H9 (cell line): ENCODE data around the gene FAM83C. TPM values are rescaled to one million over a fixed set of nuclear protein-coding genes. Genes with fewer than 3 reads are reported as not detected.

ENCODE experiments used
- DNase-seq: peaks from one replicate; pipeline ENCODE4 v3.0.0-alpha.2; 2017
- H2AFZ ChIP-seq: one replicate; pipeline ENCODE4 v1.6.1; 2013; ENCODE audit warnings: mild to moderate bottlenecking, low read length, control low read depth, moderate library complexity
- H2AK5ac ChIP-seq: 2 replicates; pipeline ENCODE4 v1.6.1; 2013; ENCODE audit warnings: low read length, control low read depth, mixed read lengths; ENCODE audit not compliant: insufficient read length
- H2BK120ac ChIP-seq: one replicate; pipeline ENCODE4 v1.6.1; 2013; ENCODE audit warnings: low read depth, mild to moderate bottlenecking, low read length, control low read depth, inconsistent platforms; ENCODE audit not compliant: poor library complexity, severe bottlenecking
- H2BK12ac ChIP-seq: 2 replicates; pipeline ENCODE4 v1.6.1; 2013; ENCODE audit warnings: low read length, control low read depth, mixed read lengths, low read depth; ENCODE audit not compliant: insufficient read length
- H2BK15ac ChIP-seq: 2 replicates; pipeline ENCODE4 v1.6.1; 2013; ENCODE audit warnings: low read depth, low read length, control low read depth
- H2BK20ac ChIP-seq: one replicate; pipeline ENCODE4 v1.6.1; 2013; ENCODE audit warnings: low read depth, mild to moderate bottlenecking, low read length, control low read depth, inconsistent platforms; ENCODE audit not compliant: poor library complexity, severe bottlenecking
- H2BK5ac ChIP-seq: 2 replicates; pipeline ENCODE4 v1.6.1; 2013; ENCODE audit warnings: low read length, control low read depth, mixed read lengths; ENCODE audit not compliant: insufficient read length
- H3K14ac ChIP-seq: 2 replicates; pipeline ENCODE4 v1.6.1; 2013; ENCODE audit warnings: low read length, control low read depth; ENCODE audit not compliant: insufficient read depth
- H3K18ac ChIP-seq: 2 replicates; pipeline ENCODE4 v1.6.1; 2013; ENCODE audit warnings: low read depth, mild to moderate bottlenecking, mixed read lengths, low read length, control low read depth; ENCODE audit not compliant: insufficient read length
- H3K23ac ChIP-seq: 2 replicates; pipeline ENCODE4 v1.6.1; 2013; ENCODE audit warnings: low read length, control low read depth, mixed read lengths, low read depth; ENCODE audit not compliant: insufficient read length
- H3K23me2 ChIP-seq: 2 replicates; pipeline ENCODE4 v1.6.1; 2013; ENCODE audit warnings: low read depth, mild to moderate bottlenecking, mixed read lengths, low read length, control low read depth; ENCODE audit not compliant: insufficient read length, poor library complexity, severe bottlenecking
- H3K27ac ChIP-seq: 2 replicates; pipeline ENCODE4 v1.5.1; 2013; ENCODE audit warnings: low read length, control low read depth, mixed read lengths, low read depth; ENCODE audit not compliant: insufficient read length
- H3K27me3 ChIP-seq: 2 replicates; pipeline ENCODE4 v1.6.1; 2013; ENCODE audit warnings: low read length, control low read depth, inconsistent platforms; ENCODE audit not compliant: insufficient read depth
- H3K4ac ChIP-seq: 2 replicates; pipeline ENCODE4 v1.6.1; 2013; ENCODE audit warnings: low read depth, mild to moderate bottlenecking, control low read depth, inconsistent platforms, low read length, moderate library complexity
- H3K4me1 ChIP-seq: 2 replicates; pipeline ENCODE4 v1.6.1; 2013; ENCODE audit warnings: low read length, control low read depth, inconsistent platforms; ENCODE audit not compliant: insufficient read depth
- H3K4me2 ChIP-seq: 2 replicates; pipeline ENCODE4 v1.6.1; 2013; ENCODE audit warnings: low read length, control low read depth, mixed read lengths; ENCODE audit not compliant: insufficient read length, insufficient read depth
- H3K56ac ChIP-seq: 2 replicates; pipeline ENCODE4 v1.6.1; 2013; ENCODE audit warnings: low read depth, mild to moderate bottlenecking, mixed read lengths, low read length, control low read depth; ENCODE audit not compliant: insufficient read length
- H3K79me1 ChIP-seq: 2 replicates; pipeline ENCODE4 v1.6.1; 2013; ENCODE audit warnings: low read depth, mild to moderate bottlenecking, moderate library complexity, low read length, control low read depth, inconsistent platforms; ENCODE audit not compliant: insufficient read depth, poor library complexity, severe bottlenecking
- H3K79me2 ChIP-seq: 2 replicates; pipeline ENCODE4 v1.6.1; 2013; ENCODE audit warnings: low read length, control low read depth, inconsistent platforms; ENCODE audit not compliant: insufficient read depth
- H3K9ac ChIP-seq: 2 replicates; pipeline ENCODE4 v1.6.1; 2013; ENCODE audit warnings: low read length, control low read depth, mixed read lengths; ENCODE audit not compliant: insufficient read length; ENCODE audit errors: extremely low read depth
- H3K9me3 ChIP-seq: one replicate; pipeline ENCODE4 v1.6.1; 2013; ENCODE audit warnings: low read depth, low read length, inconsistent platforms; ENCODE audit not compliant: control insufficient read depth
- H3T11ph ChIP-seq: one replicate; pipeline ENCODE4 v1.6.1; 2013; ENCODE audit warnings: mild to moderate bottlenecking, low read length, control low read depth, inconsistent platforms
- H4K20me1 ChIP-seq: one replicate; pipeline ENCODE4 v1.6.1; 2013; ENCODE audit not compliant: control insufficient read depth, insufficient read length, insufficient read depth
- H4K5ac ChIP-seq: 2 replicates; pipeline ENCODE4 v1.6.1; 2013; ENCODE audit warnings: low read depth, mild to moderate bottlenecking, mixed read lengths, low read length, control low read depth; ENCODE audit not compliant: insufficient read length
- H4K8ac ChIP-seq: replicated peaks from 2 replicates; pipeline ENCODE4 v1.6.1; 2013; ENCODE audit warnings: low read length, control low read depth, mixed read lengths, low read depth; ENCODE audit not compliant: insufficient read length
- H4K91ac ChIP-seq: 2 replicates; pipeline ENCODE4 v1.6.1; 2013; ENCODE audit warnings: low read depth, mild to moderate bottlenecking, moderate library complexity, mixed read lengths, low read length, control low read depth; ENCODE audit not compliant: insufficient read length
- H3K27ac Mint-ChIP-seq, 3 experiments: 2 replicates in 2 of 3; 3 replicates in 1 of 3; pipeline ENCODE4 v1.8.0; 2020 to 2021; ENCODE audit warnings: mixed read lengths in 3 of 3, mild to moderate bottlenecking in 1 of 3, moderate library complexity in 1 of 3
- H3K27me3 Mint-ChIP-seq: 2 replicates; pipeline ENCODE4 v1.8.0; 2021; ENCODE audit warnings: low read depth, mild to moderate bottlenecking, moderate library complexity, mixed read lengths
- H3K36me3 Mint-ChIP-seq, 3 experiments: 2 replicates in 2 of 3; 3 replicates in 1 of 3; pipeline ENCODE4 v1.8.0; 2020 to 2021; ENCODE audit warnings: low read depth in 3 of 3, mixed read lengths in 3 of 3; ENCODE audit not compliant: insufficient read depth in 1 of 3
- H3K4me1 Mint-ChIP-seq, 2 experiments: 2 replicates each; pipeline ENCODE4 v1.8.0; 2020; ENCODE audit warnings: mixed read lengths in 2 of 2
- H3K4me3 Mint-ChIP-seq, 2 experiments: 2 replicates in 1 of 2; 3 replicates in 1 of 2; pipeline ENCODE4 v1.8.0; 2020 to 2021; ENCODE audit warnings: mild to moderate bottlenecking in 2 of 2, mixed read lengths in 2 of 2, moderate library complexity in 1 of 2
- H3K9me3 Mint-ChIP-seq, 2 experiments: 2 replicates in 1 of 2; 3 replicates in 1 of 2; pipeline ENCODE4 v1.8.0; 2020; ENCODE audit warnings: mild to moderate bottlenecking in 2 of 2, mixed read lengths in 2 of 2, moderate library complexity in 1 of 2
- CTCF ChIP-seq: fragments of 200-600 bp; sonication (generic); conservative IDR thresholded peaks from 3 replicates; pipeline ENCODE4 v1.8.0; 2021; ENCODE audit warnings: antibody characterized with exemption, mild to moderate bottlenecking
- WGBS: extraction: QIAGEN DNeasy Blood & Tissue Kit; methylation state at CpG from one replicate; pipeline ENCODE4 v1.1.7; 2013; ENCODE audit warnings: missing lambda C conversion rate, low lambda C conversion rate, mixed read lengths; ENCODE audit not compliant: insufficient read length; ENCODE audit errors: extremely low coverage; 5-methylcytosine and 5-hydroxymethylcytosine counted together
- total RNA-seq: library from RNA; stranded (reverse); gene quantifications from 2 replicates; pipeline ENCODE4 v1.2.1, GENCODE V29; 2021

The FAM83C gene
- total RNA-seq, 1 experiment from 2014 or later = not detected

- Histone ChIP-seq H3K4ac (no peak overlapping the region), H3K14ac (no peak overlapping the region), H3K4me1 (peaks cover 7% of the 10 kb centered on the region), H3K79me2 (peaks cover 11% of the 10 kb centered on the region), H2AFZ (no peak overlapping the region), H4K8ac (no peak overlapping the region), H2BK12ac (no peak overlapping the region), H3K9ac (no peak overlapping the region), H3K4me2 (no peak overlapping the region), H4K91ac (no peak overlapping the region), H3T11ph (no peak overlapping the region), H2BK120ac (no peak overlapping the region), H2BK15ac (no peak overlapping the region), H3K27me3 (no peaks in the 10 kb centered on the region), H3K27ac (no peak overlapping the region), H2BK5ac (no peak overlapping the region), H3K9me3 (no peaks in the 10 kb centered on the region), H4K20me1 (no peaks in the 10 kb centered on the region), H2BK20ac (no peak overlapping the region), H3K23ac (no peak overlapping the region), H4K5ac (no peak overlapping the region), H3K23me2 (peaks cover 4% of the 10 kb centered on the region), H3K56ac (no peak overlapping the region), H3K79me1 (no peaks in the 10 kb centered on the region), H2AK5ac (no peak overlapping the region), H3K18ac (no peak overlapping the region)
- no peaks in the 10 kb centered on the region for H3K9me3 Mint-ChIP-seq
- peaks cover 18 to 20% of the 10 kb centered on the region in 2 experiments for H3K4me1 Mint-ChIP-seq
- no peak for DNase-seq
- WGBS = no CpG with 5 or more reads among the region's 28 CpGs
- peaks cover 0 to 11% (median 9%) of the 10 kb centered on the region in 3 experiments; a peak in 5 of 7 replicates for H3K36me3 Mint-ChIP-seq
- H3K27ac Mint-ChIP-seq = no peak overlapping the region
- no peak overlapping the region for H3K4me3 Mint-ChIP-seq
- H3K27me3 Mint-ChIP-seq = peaks cover 8% of the 10 kb centered on the region
- TF ChIP-seq CTCF = no peak
These were observed 4.5 kb downstream of the FAM83C start for GRCh38 chr20:35287509-35288324.
